Common myeloid progenitor, CD34-positive (primary cell): ENCODE data around the gene TBC1D23.
A peak's percentile ranks its signal among the peaks of the same experiment; 100 is the strongest.
"Not testable (repeated sequence)": the region's sequence is repeated elsewhere in the genome, so short reads cannot be mapped to it uniquely, and the experiment has no call there.

ENCODE experiments used
- CTCF ChIA-PET: fragments of 350-600 bp; sonication (Branson Sonifier 250); formaldehyde crosslinking; loops from one replicate; lab custom pipeline; 2021; ENCODE audit warnings: antibody characterized with exemption; lab: Charles Lee
- POLR2A ChIA-PET: fragments of 350-600 bp; sonication (Branson Sonifier 250); formaldehyde crosslinking; loops from one replicate; lab custom pipeline; 2021; ENCODE audit warnings: antibody characterized with exemption; lab: Charles Lee
- DNase-seq, 3 donors: peaks; one replicate each; pipeline versions ENCODE4 v3.0.0 to v3.0.0-alpha.2; 2013
- H3K27ac ChIP-seq, 2 experiments: 1 replicate in 1 of 2; 2 replicates in 1 of 2; pipeline ENCODE4 v1.7.0; 2013; ENCODE audit warnings: inconsistent platforms in 2 of 2, low read length in 2 of 2, mild to moderate bottlenecking in 2 of 2, low read depth in 1 of 2, moderate library complexity in 1 of 2; ENCODE audit not compliant: severe bottlenecking in 2 of 2, insufficient read depth in 1 of 2, poor library complexity in 1 of 2
- H3K27me3 ChIP-seq, 5 experiments: replicated peaks in 2 of 5; 1 replicate in 3 of 5; 2 replicates in 2 of 5; pipeline versions ENCODE4 v1.6.1 to v1.7.0; 2013; ENCODE audit warnings: low read length in 4 of 5, mild to moderate bottlenecking in 2 of 5, moderate library complexity in 2 of 5, inconsistent platforms in 1 of 5; ENCODE audit not compliant: insufficient read depth in 5 of 5, control insufficient read depth in 4 of 5
- H3K36me3 ChIP-seq, 4 experiments: 1 replicate in 2 of 4; 2 replicates in 2 of 4; pipeline versions ENCODE4 v1.6.1 to v1.7.0; 2013; ENCODE audit warnings: low read length in 3 of 4, control low read depth in 1 of 4, mild to moderate bottlenecking in 1 of 4; ENCODE audit not compliant: control insufficient read depth in 4 of 4, insufficient read depth in 4 of 4
- H3K4me1 ChIP-seq, 4 experiments: 1 replicate in 3 of 4; 2 replicates in 1 of 4; pipeline versions ENCODE4 v1.6.1 to v1.7.1; 2013; ENCODE audit warnings: low read length in 3 of 4, mild to moderate bottlenecking in 3 of 4, control low read depth in 1 of 4, inconsistent platforms in 1 of 4, moderate library complexity in 1 of 4; ENCODE audit not compliant: control insufficient read depth in 4 of 4, insufficient read depth in 4 of 4; ENCODE audit errors: control extremely low read depth in 1 of 4
- H3K4me3 ChIP-seq, 7 experiments: 1 replicate in 4 of 7; 2 replicates in 3 of 7; pipeline versions ENCODE4 v1.5.1 to v1.7.0; 2013; ENCODE audit warnings: mild to moderate bottlenecking in 7 of 7, low read length in 6 of 7, moderate library complexity in 6 of 7, inconsistent platforms in 2 of 7, low read depth in 2 of 7, control low read depth in 1 of 7; ENCODE audit not compliant: insufficient read depth in 4 of 7, control insufficient read depth in 1 of 7; ENCODE audit errors: extremely low read depth in 1 of 7
- H3K9me3 ChIP-seq, 5 experiments: 1 replicate in 4 of 5; 2 replicates in 1 of 5; pipeline versions ENCODE4 v1.6.1 to v1.7.1; 2013; ENCODE audit warnings: low read length in 4 of 5, mild to moderate bottlenecking in 2 of 5, inconsistent platforms in 1 of 5, low read depth in 1 of 5, moderate library complexity in 1 of 5; ENCODE audit not compliant: control insufficient read depth in 4 of 5, insufficient read depth in 2 of 5; ENCODE audit errors: control extremely low read depth in 1 of 5
- WGBS: methylation state at CpG from one replicate; pipeline ENCODE4 v1.1.5; 2013; ENCODE audit not compliant: insufficient coverage; 5-methylcytosine and 5-hydroxymethylcytosine counted together

TBC1D23 gene

GRCh38 chr3:100334488-100335351 lies 73.9 kb downstream of the TBC1D23 start, which contains the start of gene NIT2:
Gene NIT2, plus strand, starts transcription at chr3:100334757. Its CDS starts 35 bp downstream, at chr3:100334792.
- H3K27me3 ChIP-seq = no peaks in the 10 kb centered on the region
- peaks cover 0 to 24% (median 19%) of the 10 kb centered on the region in 4 experiments for H3K4me1 ChIP-seq
- peak; percentile 85 to 90 (median 87) for DNase-seq
- no peaks in the 10 kb centered on the region for H3K9me3 ChIP-seq
- H3K27ac ChIP-seq = peak within 1 kb of the TSS; percentile 50 to 66
- POLR2A ChIA-PET = interaction anchor here (1.8 kb wide), 1 partner anchor 20 kb away, joined by 10 read pairs; no protein-coding TSS in a partner anchor
- H3K36me3 ChIP-seq = peaks cover 0 to 19% (median 14%) of the 10 kb centered on the region in 4 experiments
- whole genome bisulfite sequencing = 0% methylated on average over 74 of the region's 77 CpGs
- H3K4me3 ChIP-seq = peak within 1 kb of the TSS; percentile 64 to 90 (median 78)
- CTCF ChIA-PET = interaction anchor here (0.7 to 2.7 kb wide), 8 partner anchors 9 to 258 kb away, joined by 3 to 11 read pairs (median 4); no protein-coding TSS in a partner anchor

- H3K9me3 ChIP-seq = no peaks in the 10 kb centered on the region
- no peaks in the 10 kb centered on the region for H3K27me3 ChIP-seq
- 66% methylated on average over 14 of the region's 14 CpGs for WGBS
- peak overlapping the region in 6 of 7 experiments; percentile 64 to 90 (median 79) for H3K4me3 ChIP-seq
- peaks cover 0 to 26% (median 19%) of the 10 kb centered on the region in 4 experiments for H3K36me3 ChIP-seq
- ChIA-PET POLR2A (interaction anchor here (1.8 kb wide), 1 partner anchor 19 kb away, joined by 10 read pairs; no protein-coding TSS in a partner anchor), CTCF (interaction anchor here (0.7 to 2.7 kb wide), 7 partner anchors 9 to 51 kb away, joined by 3 to 11 read pairs (median 4); no protein-coding TSS in a partner anchor)
- peak in 2 of 3 donors; percentile 66 to 70 for DNase-seq
- peaks cover 0 to 24% (median 19%) of the 10 kb centered on the region in 4 experiments for H3K4me1 ChIP-seq
- H3K27ac ChIP-seq = peak overlapping the region in 1 of 2 experiments; percentile 66
Measured at GRCh38 chr3:100335434-100335833, 74.6 kb downstream of the TBC1D23 start.

GRCh38 chr3:100336229-100336628 lies 75.4 kb downstream of the TBC1D23 start:
- H3K9me3 ChIP-seq, H3K4me3 ChIP-seq, POLR2A ChIA-PET, DNase-seq, H3K27ac ChIP-seq, H3K27me3 ChIP-seq: not testable (repeated sequence)
- Histone ChIP-seq H3K4me1 (peaks cover 0 to 24% (median 19%) of the 10 kb centered on the region in 4 experiments), H3K36me3 (peaks cover 6 to 33% (median 23%) of the 10 kb centered on the region in 4 experiments)
- CTCF ChIA-PET = interaction anchor here (0.7 to 2.5 kb wide), 2 partner anchors 19 to 24 kb away, joined by 4 to 7 read pairs; no protein-coding TSS in a partner anchor
- WGBS = 96% methylated on average over 8 of the region's 10 CpGs

GRCh38 chr3:100338911-100339310 lies 78.1 kb downstream of the TBC1D23 start:
- CTCF ChIA-PET = no interaction called here
- POLR2A ChIA-PET = no interaction called here

DNA sequence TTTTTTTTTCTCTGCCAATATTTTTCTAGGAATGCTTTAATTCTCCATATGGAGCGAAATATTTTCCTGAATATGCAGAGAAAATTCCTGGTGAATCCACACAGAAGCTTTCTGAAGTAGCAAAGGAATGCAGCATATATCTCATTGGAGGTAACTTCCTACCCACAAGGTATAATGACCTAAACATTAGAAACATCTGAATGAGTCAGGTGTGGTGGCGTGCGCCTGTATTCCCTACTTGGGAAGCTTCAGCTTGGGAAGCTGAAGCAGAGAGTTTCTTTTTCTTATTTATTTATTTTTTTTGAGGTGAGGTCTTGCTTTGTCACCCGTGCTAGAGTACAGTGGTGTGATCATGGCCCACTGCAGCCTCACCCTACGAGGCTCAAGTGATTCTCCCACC lies 79.0 kb downstream of the TBC1D23 start:
- WGBS = 100% methylated on average over 2 of the region's 5 CpGs

More at GRCh38 chr3:100338911-100339310, 78.1 kb downstream of the TBC1D23 start:
- Histone ChIP-seq H3K27ac (no peak overlapping the region), H3K4me1 (peaks cover 0 to 16% (median 15%) of the 10 kb centered on the region in 4 experiments), H3K36me3 (peaks cover 17 to 46% (median 34%) of the 10 kb centered on the region in 4 experiments), H3K9me3 (peaks cover 0 to 3% (median 0%) of the 10 kb centered on the region in 5 experiments), H3K4me3 (no peak overlapping the region), H3K27me3 (no peaks in the 10 kb centered on the region)
- DNase-seq = no peak
- WGBS = 100% methylated on average over 8 of the region's 10 CpGs

GRCh38 chr3:100340527-100340926 lies 79.7 kb downstream of the TBC1D23 start:
- WGBS = 100% methylated on average over 1 of the region's 1 CpG
- POLR2A ChIA-PET = no interaction called here
- Histone ChIP-seq H3K27me3 (no peaks in the 10 kb centered on the region), H3K36me3 (peaks cover 20 to 56% (median 42%) of the 10 kb centered on the region in 4 experiments), H3K27ac (no peak overlapping the region), H3K4me3 (no peak overlapping the region), H3K9me3 (peaks cover 0 to 3% (median 0%) of the 10 kb centered on the region in 5 experiments), H3K4me1 (peaks cover 0 to 6% (median 3%) of the 10 kb centered on the region in 4 experiments)
- CTCF ChIA-PET = interaction anchor here (1.0 kb wide), 1 partner anchor 24 kb away, joined by 5 read pairs; no protein-coding TSS in a partner anchor
- DNase-seq = no peak

More for the DNA sequence above, 79.0 kb downstream of the TBC1D23 start:
- DNase-seq = no peak
- no peaks in the 10 kb centered on the region for H3K27me3 ChIP-seq
- H3K36me3 ChIP-seq = peaks cover 19 to 52% (median 40%) of the 10 kb centered on the region in 4 experiments
- ChIA-PET CTCF (interaction anchor here (1.0 kb wide), 1 partner anchor 23 kb away, joined by 5 read pairs; no protein-coding TSS in a partner anchor), POLR2A (no interaction called here)
- H3K9me3 ChIP-seq = peaks cover 0 to 3% (median 0%) of the 10 kb centered on the region in 5 experiments
- peaks cover 0 to 12% (median 10%) of the 10 kb centered on the region in 4 experiments for H3K4me1 ChIP-seq
- H3K4me3 ChIP-seq = no peak overlapping the region
- H3K27ac ChIP-seq = no peak overlapping the region
